ENCODE results near the gene ABO.

DNA sequence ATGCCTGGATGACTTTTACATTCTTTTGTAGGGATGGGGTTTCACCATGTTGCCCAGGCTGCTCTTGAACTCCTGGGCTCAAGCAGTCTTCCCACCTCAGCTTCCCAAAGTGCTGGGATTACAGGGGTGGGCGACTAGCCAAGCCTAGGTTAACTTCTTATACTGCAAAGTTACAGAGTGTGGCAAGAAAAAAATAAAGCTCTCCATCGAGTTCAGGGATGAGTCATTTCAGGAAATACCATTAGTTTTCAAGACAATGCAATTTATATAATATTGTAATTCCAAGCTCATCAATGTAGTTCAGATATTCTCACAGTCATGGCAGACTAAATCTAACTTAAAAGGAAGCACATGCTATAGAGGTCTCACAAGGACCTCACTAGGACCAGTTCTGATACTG lies 11.5 kb upstream of the ABO start:
- TF ChIP-seq, protein P1, sequence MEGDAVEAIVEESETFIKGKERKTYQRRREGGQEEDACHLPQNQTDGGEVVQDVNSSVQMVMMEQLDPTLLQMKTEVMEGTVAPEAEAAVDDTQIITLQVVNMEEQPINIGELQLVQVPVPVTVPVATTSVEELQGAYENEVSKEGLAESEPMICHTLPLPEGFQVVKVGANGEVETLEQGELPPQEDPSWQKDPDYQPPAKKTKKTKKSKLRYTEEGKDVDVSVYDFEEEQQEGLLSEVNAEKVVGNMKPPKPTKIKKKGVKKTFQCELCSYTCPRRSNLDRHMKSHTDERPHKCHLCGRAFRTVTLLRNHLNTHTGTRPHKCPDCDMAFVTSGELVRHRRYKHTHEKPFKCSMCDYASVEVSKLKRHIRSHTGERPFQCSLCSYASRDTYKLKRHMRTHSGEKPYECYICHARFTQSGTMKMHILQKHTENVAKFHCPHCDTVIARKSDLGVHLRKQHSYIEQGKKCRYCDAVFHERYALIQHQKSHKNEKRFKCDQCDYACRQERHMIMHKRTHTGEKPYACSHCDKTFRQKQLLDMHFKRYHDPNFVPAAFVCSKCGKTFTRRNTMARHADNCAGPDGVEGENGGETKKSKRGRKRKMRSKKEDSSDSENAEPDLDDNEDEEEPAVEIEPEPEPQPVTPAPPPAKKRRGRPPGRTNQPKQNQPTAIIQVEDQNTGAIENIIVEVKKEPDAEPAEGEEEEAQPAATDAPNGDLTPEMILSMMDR (IDR thresholded peaks at IDR 0.05), result no peak
- no peak for TF ChIP-seq EZH2 (IDR thresholded peaks at IDR 0.05; ENCODE audit: borderline replicate concordance, insufficient read depth, low read depth, low read length, poor library complexity, severe bottlenecking)

Measured in B cell (primary cell).